HG03139 (cell line): ENCODE results near the gene KRT6A.

Experiments
- ATAC-seq: cut with Tn5 transposase; IDR thresholded peaks from one replicate; pipeline ENCODE4 v1.9.1; 2021; ENCODE audit not compliant: unreplicated experiment

KRT6A gene

GRCh38 chr12:52438305-52439301, 54.5 kb downstream of the KRT6A start:
- ATAC-seq = no peak

- no peak for ATAC-seq
Observed at GRCh38 chr12:52437508-52437907, 55.5 kb downstream of the KRT6A start.
